Measurements from ENCODE around the gene FOSL2. TPM values are rescaled to one million over a fixed set of nuclear protein-coding genes. Genes with fewer than 3 reads are reported as not detected.
A peak's percentile ranks its signal among the peaks of the same experiment; 100 is the strongest.

FOSL2 gene
- polyA plus RNA-seq, 1 donor (not counting 4 experiments of a cell fraction or from before 2014, with no cell fraction given): 24.1 TPM

DNA sequence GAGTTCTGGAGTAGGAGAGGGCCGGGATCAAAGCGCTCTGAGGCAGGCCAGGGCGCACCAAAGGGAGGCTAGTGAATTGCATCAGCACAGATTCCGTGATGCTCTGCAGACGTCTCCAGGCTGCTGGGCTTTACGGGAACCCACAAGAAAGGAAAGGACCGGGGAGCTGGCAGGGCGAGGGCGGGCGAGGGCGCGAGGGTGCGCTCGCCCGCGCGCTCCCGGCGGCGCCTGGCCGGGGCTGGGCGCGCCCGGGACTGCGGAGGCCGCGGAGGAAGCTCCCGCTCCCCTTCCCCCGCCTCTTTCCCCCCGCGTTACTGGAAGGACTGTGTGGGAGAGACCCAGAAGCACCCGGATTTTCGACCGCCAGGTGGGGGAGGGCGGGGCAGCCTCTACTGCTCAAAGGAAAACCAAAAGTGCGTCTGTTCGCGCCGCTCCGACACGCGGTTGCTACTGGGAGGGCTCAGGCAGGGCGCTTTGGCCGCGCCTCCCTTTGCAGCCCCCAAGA, 2.4 kb upstream of the FOSL2 start:
- Histone ChIP-seq H3K27me3 (ENCODE audit: control insufficient read depth, extremely low read depth, insufficient read depth, low read length) (no peaks in the 10 kb centered on the region), H3K27ac (ENCODE audit: control insufficient read depth, insufficient read depth, low read length) (peak overlapping the region; percentile 89), H3K4me2 (ENCODE audit: control insufficient read depth, extremely low read depth, insufficient read depth, low read depth, low read length) (peak overlapping the region; percentile 97), H3K9me3 (ENCODE audit: control insufficient read depth, low read depth, low read length) (no peaks in the 10 kb centered on the region), H3K36me3 (ENCODE audit: control insufficient read depth in 2 of 2, extremely low read depth in 1 of 2, insufficient read depth in 2 of 2, low read length in 2 of 2) (no peaks in the 10 kb centered on the region), H3K79me2 (ENCODE audit: control insufficient read depth, insufficient read depth, low read length) (peaks cover 22% of the 10 kb centered on the region), H3K4me3 (ENCODE audit: control insufficient read depth in 2 of 3, extremely low read depth in 1 of 3, insufficient read depth in 2 of 3, low read depth in 1 of 3, low read length in 3 of 3) (peak overlapping the region; percentile 77 to 94 (median 79)), H3K4me1 (ENCODE audit: control insufficient read depth, extremely low read depth, insufficient read depth, low read length) (peaks cover 29% of the 10 kb centered on the region), H3K9ac (ENCODE audit: control insufficient read depth, extremely low read depth, insufficient read depth, low read length) (peak overlapping the region; percentile 88), H4K20me1 (ENCODE audit: control insufficient read depth, extremely low read depth, insufficient read depth, low read length) (no peaks in the 10 kb centered on the region), H2AFZ (ENCODE audit: control insufficient read depth, low read length) (peak overlapping the region; percentile 16), H3K9me1 (ENCODE audit: control insufficient read depth, extremely low read depth, insufficient read depth, low read length) (no peaks in the 10 kb centered on the region)
- DNase-seq (ENCODE audit: low read depth, low spot score): no peak
- TF ChIP-seq EZH2 (IDR thresholded peaks at IDR 0.05; ENCODE audit: low read length): no peak
- TF ChIP-seq, protein P1, sequence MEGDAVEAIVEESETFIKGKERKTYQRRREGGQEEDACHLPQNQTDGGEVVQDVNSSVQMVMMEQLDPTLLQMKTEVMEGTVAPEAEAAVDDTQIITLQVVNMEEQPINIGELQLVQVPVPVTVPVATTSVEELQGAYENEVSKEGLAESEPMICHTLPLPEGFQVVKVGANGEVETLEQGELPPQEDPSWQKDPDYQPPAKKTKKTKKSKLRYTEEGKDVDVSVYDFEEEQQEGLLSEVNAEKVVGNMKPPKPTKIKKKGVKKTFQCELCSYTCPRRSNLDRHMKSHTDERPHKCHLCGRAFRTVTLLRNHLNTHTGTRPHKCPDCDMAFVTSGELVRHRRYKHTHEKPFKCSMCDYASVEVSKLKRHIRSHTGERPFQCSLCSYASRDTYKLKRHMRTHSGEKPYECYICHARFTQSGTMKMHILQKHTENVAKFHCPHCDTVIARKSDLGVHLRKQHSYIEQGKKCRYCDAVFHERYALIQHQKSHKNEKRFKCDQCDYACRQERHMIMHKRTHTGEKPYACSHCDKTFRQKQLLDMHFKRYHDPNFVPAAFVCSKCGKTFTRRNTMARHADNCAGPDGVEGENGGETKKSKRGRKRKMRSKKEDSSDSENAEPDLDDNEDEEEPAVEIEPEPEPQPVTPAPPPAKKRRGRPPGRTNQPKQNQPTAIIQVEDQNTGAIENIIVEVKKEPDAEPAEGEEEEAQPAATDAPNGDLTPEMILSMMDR (optimal IDR thresholded peaks at IDR 0.05 in 1 of 3, IDR thresholded peaks at IDR 0.05 in 1 of 3, conservative IDR thresholded peaks at IDR 0.05 in 1 of 3; ENCODE audit: extremely low read depth in 1 of 3, insufficient read depth in 2 of 3, low read length in 3 of 3): peak in 2 of 3 experiments; percentile 9 to 16
- dilution Hi-C loops (cut with MboI; ENCODE audit: extremely low pct_ligation_motif_present, low sequenced_read_pairs): no loop called here
- FAIRE-seq: no peak

DNA sequence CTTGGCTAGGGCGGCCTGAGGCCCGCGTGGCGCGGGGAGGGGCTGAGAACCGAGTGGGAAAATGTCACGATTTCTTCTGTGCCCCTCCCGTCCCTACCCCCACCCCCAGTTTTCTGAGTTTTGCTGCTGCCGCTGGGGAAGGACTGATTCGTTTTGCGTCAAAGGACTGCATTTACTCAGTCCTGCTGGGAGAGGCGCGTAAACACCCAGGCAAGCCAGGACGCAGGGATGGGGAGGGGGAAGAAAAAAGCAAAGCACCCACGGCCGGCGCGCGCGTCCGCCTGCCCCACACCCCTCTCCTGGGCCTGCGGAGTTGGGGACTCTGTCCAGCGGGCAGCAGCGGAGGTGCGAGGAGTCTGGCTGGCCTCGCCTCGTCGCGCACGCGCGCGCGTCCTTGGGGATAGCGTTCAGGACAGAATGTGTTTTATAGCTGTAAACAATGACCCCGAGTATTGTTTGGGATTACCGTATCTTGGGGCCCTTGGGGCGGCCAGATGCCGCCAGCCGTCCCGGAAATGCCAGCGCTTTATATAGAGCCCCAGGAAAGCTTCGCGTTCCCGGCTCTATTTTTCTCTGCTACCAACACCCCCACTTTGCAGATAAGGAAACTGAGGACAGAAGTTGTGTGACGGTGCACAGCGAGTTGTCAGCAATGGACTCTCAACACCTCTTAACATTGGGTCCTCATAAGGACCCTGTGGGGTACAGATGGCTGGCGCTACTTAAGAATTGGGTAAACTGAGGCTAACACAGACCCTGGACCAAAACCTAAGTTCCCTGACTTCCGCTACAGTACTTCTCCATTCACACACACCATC, 1.7 kb upstream of the FOSL2 start:
- dilution Hi-C loops (cut with MboI; ENCODE audit: extremely low pct_ligation_motif_present, low sequenced_read_pairs): no loop called here
- peak overlapping the region; percentile 70 for H2AFZ ChIP-seq (ENCODE audit: control insufficient read depth, low read length)
- TF ChIP-seq EZH2 (IDR thresholded peaks at IDR 0.05; ENCODE audit: low read length): no peak
- TF ChIP-seq, protein P1 (optimal IDR thresholded peaks at IDR 0.05 in 1 of 3, IDR thresholded peaks at IDR 0.05 in 1 of 3, conservative IDR thresholded peaks at IDR 0.05 in 1 of 3; ENCODE audit: extremely low read depth in 1 of 3, insufficient read depth in 2 of 3, low read length in 3 of 3): no peak
- no peaks in the 10 kb centered on the region for H3K9me1 ChIP-seq (ENCODE audit: control insufficient read depth, extremely low read depth, insufficient read depth, low read length)
- peaks cover 29% of the 10 kb centered on the region for H3K79me2 ChIP-seq (ENCODE audit: control insufficient read depth, insufficient read depth, low read length)
- no peaks in the 10 kb centered on the region for H3K36me3 ChIP-seq (ENCODE audit: control insufficient read depth in 2 of 2, extremely low read depth in 1 of 2, insufficient read depth in 2 of 2, low read length in 2 of 2)
- H3K4me3 ChIP-seq (ENCODE audit: control insufficient read depth in 2 of 3, extremely low read depth in 1 of 3, insufficient read depth in 2 of 3, low read depth in 1 of 3, low read length in 3 of 3): peak overlapping the region; percentile 77 to 94 (median 79)
- H3K27ac ChIP-seq (ENCODE audit: control insufficient read depth, insufficient read depth, low read length): peak overlapping the region; percentile 89
- H4K20me1 ChIP-seq (ENCODE audit: control insufficient read depth, extremely low read depth, insufficient read depth, low read length): no peaks in the 10 kb centered on the region
- peak overlapping the region; percentile 97 for H3K4me2 ChIP-seq (ENCODE audit: control insufficient read depth, extremely low read depth, insufficient read depth, low read depth, low read length)
- H3K4me1 ChIP-seq (ENCODE audit: control insufficient read depth, extremely low read depth, insufficient read depth, low read length): peaks cover 29% of the 10 kb centered on the region
- peak overlapping the region; percentile 88 for H3K9ac ChIP-seq (ENCODE audit: control insufficient read depth, extremely low read depth, insufficient read depth, low read length)
- no peak for FAIRE-seq
- H3K9me3 ChIP-seq (ENCODE audit: control insufficient read depth, low read depth, low read length): no peaks in the 10 kb centered on the region
- no peaks in the 10 kb centered on the region for H3K27me3 ChIP-seq (ENCODE audit: control insufficient read depth, extremely low read depth, insufficient read depth, low read length)
- DNase-seq (ENCODE audit: low read depth, low spot score): no peak
